Kidney (tissue), 14 donors: ENCODE data around the gene KCTD4. TPM values are rescaled to one million over a fixed set of nuclear protein-coding genes. Genes with fewer than 3 reads are reported as not detected.
A peak's percentile ranks its signal among the peaks of the same experiment; 100 is the strongest.

ENCODE experiments used
- DNase-seq, 5 donors: peaks; one replicate each; pipeline ENCODE4 v3.0.0-alpha.2; 2013 to 2020
- FAIRE-seq: peaks from 2 replicates; lab custom pipeline; 2012; peaks lifted over from hg19 to GRCh38; lab: Jason Lieb, UNC
- H3K27ac ChIP-seq, 2 donors: one replicate each; pipeline ENCODE4 v1.7.0; 2013; ENCODE audit warnings: low read depth in 2 of 2, low read length in 2 of 2, inconsistent platforms in 1 of 2
- H3K27me3 ChIP-seq: one replicate; pipeline ENCODE4 v1.7.1; 2013; ENCODE audit warnings: low read length, inconsistent platforms; ENCODE audit not compliant: control insufficient read depth, insufficient read depth
- H3K36me3 ChIP-seq, 3 donors: one replicate each; pipeline versions ENCODE4 v1.7.0 to v1.7.1; 2013; ENCODE audit warnings: low read length in 3 of 3, control low read depth in 1 of 3, inconsistent platforms in 1 of 3; ENCODE audit not compliant: insufficient read depth in 3 of 3, control insufficient read depth in 2 of 3
- H3K4me1 ChIP-seq, 3 donors: one replicate each; pipeline versions ENCODE4 v1.7.0 to v1.7.1; 2013; ENCODE audit warnings: low read length in 3 of 3, inconsistent platforms in 1 of 3, low read depth in 1 of 3; ENCODE audit not compliant: control insufficient read depth in 2 of 3, insufficient read depth in 2 of 3
- H3K4me3 ChIP-seq, 3 donors: one replicate each; pipeline versions ENCODE4 v1.7.0 to v1.8.1; 2013; ENCODE audit warnings: low read length in 3 of 3, control low read depth in 1 of 3, inconsistent platforms in 1 of 3
- H3K9ac ChIP-seq, 3 donors: one replicate each; pipeline versions ENCODE4 v1.7.0 to v1.7.1; 2013; ENCODE audit warnings: low read length in 3 of 3, control low read depth in 1 of 3, inconsistent platforms in 1 of 3
- H3K9me3 ChIP-seq, 3 donors: one replicate each; pipeline versions ENCODE4 v1.7.0 to v1.7.1; 2013; ENCODE audit warnings: low read length in 3 of 3, control low read depth in 1 of 3, inconsistent platforms in 1 of 3; ENCODE audit not compliant: control insufficient read depth in 2 of 3, insufficient read depth in 1 of 3
- CTCF ChIP-seq: IDR thresholded peaks from 3 replicates; pipeline ENCODE4 v1.5.1; 2012; ENCODE audit warnings: mild to moderate bottlenecking, moderate library complexity, borderline replicate concordance; ENCODE audit not compliant: insufficient read depth; ENCODE audit errors: extremely low read depth
- intact Hi-C: fragments of 100-400 bp; cut with DNase I; formaldehyde crosslinking; loops from one replicate; pipeline ENCODE4 v1.11.1; 2022
- polyA plus RNA-seq: library from polyadenylated mRNA; stranded (reverse); fragments of 350-450 nt; fragmentation: Illumina TruSeq; extraction: RNeasy Lipid Tissue Mini Kit (QIAGEN cat#74804); gene quantifications from one replicate; pipeline ENCODE4 v1.2.3, GENCODE V29; 2014; ENCODE audit warnings: low read depth, low replicate concordance; ENCODE audit not compliant: insufficient read depth
- total RNA-seq: library from RNA; stranded (reverse); fragmentation: NEBNext Ultra II Directional; extraction: Animal tissue kit (Norgen Biotek cat#: 25700); gene quantifications from one replicate; pipeline ENCODE4 v1.2.1, GENCODE V29; 2021
- donor health status: control.
- donor health status: control.
- donor health status: control.
- donor health status: control.
- donor health status: control.
- donor health status: DM: yes; HTN: yes; CAD: no.
- donor health status: Normal renal cell carcinoma (clear cell type).

Gene KCTD4
- total and polyA plus RNA-seq, 2 donors from 2014 or later, result 0.22 to 0.34 TPM

DNA sequence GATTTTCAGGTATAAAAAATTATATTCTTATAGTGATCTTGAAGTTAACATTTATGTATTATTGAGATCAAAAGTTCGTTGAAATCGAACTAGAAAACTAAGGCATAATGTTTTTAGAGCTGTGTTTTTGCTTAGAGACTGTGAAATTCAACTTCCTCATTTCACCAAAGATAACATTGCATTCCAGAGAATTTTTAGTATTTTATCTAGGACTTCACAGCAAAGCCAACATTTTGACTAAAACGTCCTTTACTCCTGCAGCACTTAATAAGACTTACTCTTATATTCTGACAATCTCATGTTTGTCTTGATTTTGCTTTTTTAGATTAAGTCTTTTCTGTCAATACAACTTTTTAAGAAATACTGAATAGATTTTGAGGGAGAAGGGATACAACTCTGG, 4.7 kb downstream of the KCTD4 start:
- Histone ChIP-seq H3K27me3 (no peaks in the 10 kb centered on the region), H3K4me1 (no peaks in the 10 kb centered on the region), H3K27ac (no peak overlapping the region), H3K9me3 (no peaks in the 10 kb centered on the region), H3K36me3 (no peaks in the 10 kb centered on the region), H3K4me3 (no peak overlapping the region), H3K9ac (no peak overlapping the region)
- no peak for TF ChIP-seq CTCF
- DNase-seq (no peak), FAIRE-seq (peak; percentile 77)
- intact Hi-C loops, result no loop called here

DNA sequence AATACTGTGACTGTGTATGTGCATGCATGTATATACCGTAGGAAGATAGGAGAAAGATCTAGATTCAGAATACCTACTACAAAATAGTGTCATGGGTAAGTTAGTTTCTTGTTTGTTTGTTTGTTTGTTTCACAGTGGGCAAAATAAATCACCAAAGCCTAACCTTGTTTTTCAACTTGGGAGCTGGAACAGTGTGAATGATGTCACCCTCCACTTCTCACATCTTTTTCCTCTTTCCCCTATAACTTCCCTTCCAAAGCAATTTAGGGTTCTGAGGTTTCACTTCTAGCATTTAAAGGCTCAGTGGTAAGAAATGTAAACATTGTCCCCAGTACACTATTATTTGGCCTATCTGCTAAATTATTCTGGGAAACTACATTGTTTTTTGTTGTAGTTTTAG, 5.4 kb downstream of the KCTD4 start:
- TF ChIP-seq CTCF, result no peak
- H3K9ac ChIP-seq, result no peak overlapping the region
- no peaks in the 10 kb centered on the region for H3K36me3 ChIP-seq
- FAIRE-seq (no peak), DNase-seq (no peak)
- H3K9me3 ChIP-seq, result no peaks in the 10 kb centered on the region
- no peaks in the 10 kb centered on the region for H3K27me3 ChIP-seq
- H3K27ac ChIP-seq, result no peak overlapping the region
- intact Hi-C loops, result no loop called here
- no peak overlapping the region for H3K4me3 ChIP-seq
- no peaks in the 10 kb centered on the region for H3K4me1 ChIP-seq

GRCh38 chr13:45194081-45194939, 6.5 kb downstream of the KCTD4 start:
- no peaks in the 10 kb centered on the region for H3K9me3 ChIP-seq
- no peaks in the 10 kb centered on the region for H3K36me3 ChIP-seq
- H3K27ac ChIP-seq, result no peak overlapping the region
- H3K27me3 ChIP-seq, result no peaks in the 10 kb centered on the region
- TF ChIP-seq CTCF, result peak; percentile 43
- peak overlapping the region in 2 of 3 donors; percentile 0 to 17 for H3K4me3 ChIP-seq
- DNase-seq, result peak in 1 of 5 donors; percentile 26
- no peaks in the 10 kb centered on the region for H3K4me1 ChIP-seq
- intact Hi-C loops, result no loop called here
- H3K9ac ChIP-seq, result no peak overlapping the region
- no peak for FAIRE-seq
